Astrocyte (in vitro differentiated cells and primary cell): Measurements from ENCODE around the gene CASKIN2. TPM values are rescaled to one million over a fixed set of nuclear protein-coding genes. Genes with fewer than 3 reads are reported as not detected.

Experiments
- DNase-seq: peaks from one replicate; pipeline ENCODE4 v3.0.0-alpha.2; 2010; ENCODE audit warnings: low read depth
- FAIRE-seq: peaks from 2 replicates; lab custom pipeline; 2011; peaks lifted over from hg19 to GRCh38; lab: Jason Lieb, UNC
- H2AFZ ChIP-seq: 2 replicates; pipeline ENCODE4 v1.6.0; 2012; ENCODE audit warnings: low read depth, low read length, inconsistent platforms
- H3K27ac ChIP-seq: 2 replicates; pipeline ENCODE4 v1.5.1; 2011; ENCODE audit warnings: low read depth, low read length, inconsistent platforms
- H3K27me3 ChIP-seq: 2 replicates; pipeline ENCODE4 v1.6.0; 2011; ENCODE audit warnings: low read length, inconsistent platforms; ENCODE audit not compliant: insufficient read depth
- H3K36me3 ChIP-seq: 2 replicates; pipeline ENCODE4 v1.5.1; 2011; ENCODE audit warnings: low read length, inconsistent platforms; ENCODE audit not compliant: insufficient read depth
- H3K4me1 ChIP-seq: 2 replicates; pipeline ENCODE4 v1.5.1; 2011; ENCODE audit warnings: low read length, inconsistent platforms; ENCODE audit not compliant: insufficient read depth
- H3K4me2 ChIP-seq: 2 replicates; pipeline ENCODE4 v1.6.0; 2012; ENCODE audit warnings: low read length, inconsistent platforms
- H3K4me3 ChIP-seq: 2 replicates; pipeline ENCODE4 v1.5.1; 2011; ENCODE audit warnings: low read depth, mild to moderate bottlenecking, low read length, inconsistent platforms; ENCODE audit not compliant: insufficient read depth
- H3K79me2 ChIP-seq: 2 replicates; pipeline ENCODE4 v1.6.0; 2012; ENCODE audit warnings: mild to moderate bottlenecking, low read length, inconsistent platforms; ENCODE audit not compliant: insufficient read depth
- H3K9ac ChIP-seq: 2 replicates; pipeline ENCODE4 v1.6.0; 2012; ENCODE audit warnings: mild to moderate bottlenecking, low read length, inconsistent platforms
- H3K9me3 ChIP-seq: 2 replicates; pipeline ENCODE4 v1.5.1; 2012; ENCODE audit warnings: low read depth, mild to moderate bottlenecking, low read length, inconsistent platforms; ENCODE audit not compliant: insufficient read depth
- H4K20me1 ChIP-seq: 2 replicates; pipeline ENCODE4 v1.6.0; 2012; ENCODE audit warnings: low read length, inconsistent platforms; ENCODE audit not compliant: insufficient read depth
- H3K27ac Mint-ChIP-seq: one replicate; pipeline ENCODE4 v1.8.0; 2021; ENCODE audit warnings: mild to moderate bottlenecking, mixed read lengths; ENCODE audit not compliant: unreplicated experiment
- H3K27me3 Mint-ChIP-seq: one replicate; pipeline ENCODE4 v1.8.0; 2021; ENCODE audit warnings: low read depth, mixed read lengths; ENCODE audit not compliant: unreplicated experiment
- H3K36me3 Mint-ChIP-seq: one replicate; pipeline ENCODE4 v1.8.0; 2021; ENCODE audit warnings: low read depth, mixed read lengths; ENCODE audit not compliant: unreplicated experiment
- H3K4me1 Mint-ChIP-seq: one replicate; pipeline ENCODE4 v1.8.0; 2021; ENCODE audit warnings: low read depth, mixed read lengths; ENCODE audit not compliant: unreplicated experiment
- H3K4me3 Mint-ChIP-seq: one replicate; pipeline ENCODE4 v1.8.0; 2021; ENCODE audit warnings: mild to moderate bottlenecking, moderate library complexity, mixed read lengths; ENCODE audit not compliant: unreplicated experiment
- H3K9me3 Mint-ChIP-seq: one replicate; pipeline ENCODE4 v1.8.0; 2021; ENCODE audit warnings: mild to moderate bottlenecking, mixed read lengths; ENCODE audit not compliant: unreplicated experiment
- EZH2 ChIP-seq: IDR thresholded peaks from 2 replicates; pipeline ENCODE4 v1.6.1; 2012; ENCODE audit warnings: mild to moderate bottlenecking, low read length, inconsistent platforms; ENCODE audit not compliant: insufficient read depth
- total RNA-seq: library from RNA; stranded (reverse); gene quantifications from 2 replicates; pipeline ENCODE4 v1.2.1, GENCODE V29; 2021
- TF ChIP-seq, protein P1 (sequence below): IDR thresholded peaks from 2 replicates; pipeline ENCODE4 v1.5.1; 2011; ENCODE audit warnings: low read depth, mild to moderate bottlenecking, inconsistent platforms, low read length, moderate library complexity; ENCODE audit not compliant: insufficient read depth

CASKIN2 gene
- total RNA-seq, 1 donor from 2014 or later = 22.8 TPM

DNA sequence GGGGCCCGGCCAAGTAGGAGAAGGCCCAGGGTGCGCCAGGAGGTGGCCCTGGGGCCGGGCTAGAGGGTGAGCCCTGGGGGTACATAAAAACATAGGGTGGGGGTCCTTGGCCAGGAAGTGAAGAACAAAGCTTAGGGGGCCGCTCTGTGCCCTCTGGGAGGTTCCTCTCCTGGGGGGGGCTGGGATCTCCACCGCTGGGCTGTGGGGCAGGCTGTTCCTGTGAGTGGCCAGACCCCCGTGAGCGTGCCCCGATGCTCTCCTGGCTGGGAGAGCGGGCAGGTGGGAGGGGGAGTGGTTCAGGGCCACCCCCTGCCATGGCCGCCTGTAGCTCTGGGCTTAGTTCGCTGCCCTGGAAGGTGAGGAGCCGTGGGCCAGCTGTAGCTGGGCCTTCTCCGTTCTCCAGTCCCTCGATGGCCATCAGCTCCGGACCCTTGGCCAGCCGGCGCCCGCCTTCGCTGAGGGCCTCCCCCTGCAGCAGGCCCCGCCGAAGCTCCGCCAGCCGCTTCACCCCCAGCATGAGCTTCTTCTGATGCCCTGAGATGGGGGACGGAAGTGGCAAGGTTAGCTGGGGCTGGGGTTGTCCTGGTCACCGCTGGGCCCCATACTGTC, 12.5 kb downstream of the CASKIN2 start:
- H3K36me3 ChIP-seq = no peaks in the 10 kb centered on the region
- no peak overlapping the region for H2AFZ ChIP-seq
- H4K20me1 ChIP-seq = peaks cover under 1% of the 10 kb centered on the region
- H3K79me2 ChIP-seq = no peaks in the 10 kb centered on the region
- H3K27ac Mint-ChIP-seq = no peak overlapping the region
- no peak overlapping the region for H3K4me2 ChIP-seq
- H3K27ac ChIP-seq = no peak overlapping the region
- H3K9me3 Mint-ChIP-seq = no peaks in the 10 kb centered on the region
- TF ChIP-seq, protein P1, sequence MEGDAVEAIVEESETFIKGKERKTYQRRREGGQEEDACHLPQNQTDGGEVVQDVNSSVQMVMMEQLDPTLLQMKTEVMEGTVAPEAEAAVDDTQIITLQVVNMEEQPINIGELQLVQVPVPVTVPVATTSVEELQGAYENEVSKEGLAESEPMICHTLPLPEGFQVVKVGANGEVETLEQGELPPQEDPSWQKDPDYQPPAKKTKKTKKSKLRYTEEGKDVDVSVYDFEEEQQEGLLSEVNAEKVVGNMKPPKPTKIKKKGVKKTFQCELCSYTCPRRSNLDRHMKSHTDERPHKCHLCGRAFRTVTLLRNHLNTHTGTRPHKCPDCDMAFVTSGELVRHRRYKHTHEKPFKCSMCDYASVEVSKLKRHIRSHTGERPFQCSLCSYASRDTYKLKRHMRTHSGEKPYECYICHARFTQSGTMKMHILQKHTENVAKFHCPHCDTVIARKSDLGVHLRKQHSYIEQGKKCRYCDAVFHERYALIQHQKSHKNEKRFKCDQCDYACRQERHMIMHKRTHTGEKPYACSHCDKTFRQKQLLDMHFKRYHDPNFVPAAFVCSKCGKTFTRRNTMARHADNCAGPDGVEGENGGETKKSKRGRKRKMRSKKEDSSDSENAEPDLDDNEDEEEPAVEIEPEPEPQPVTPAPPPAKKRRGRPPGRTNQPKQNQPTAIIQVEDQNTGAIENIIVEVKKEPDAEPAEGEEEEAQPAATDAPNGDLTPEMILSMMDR = no peak
- no peak for TF ChIP-seq EZH2
- no peak overlapping the region for H3K4me3 ChIP-seq
- no peaks in the 10 kb centered on the region for H3K27me3 Mint-ChIP-seq
- H3K4me1 ChIP-seq = no peaks in the 10 kb centered on the region
- H3K9ac ChIP-seq = no peak overlapping the region
- H3K27me3 ChIP-seq = no peaks in the 10 kb centered on the region
- DNase-seq (no peak), FAIRE-seq (no peak)
- no peaks in the 10 kb centered on the region for H3K4me1 Mint-ChIP-seq
- H3K9me3 ChIP-seq = no peaks in the 10 kb centered on the region
- peaks cover 6% of the 10 kb centered on the region for H3K36me3 Mint-ChIP-seq
- H3K4me3 Mint-ChIP-seq = no peak overlapping the region

DNA sequence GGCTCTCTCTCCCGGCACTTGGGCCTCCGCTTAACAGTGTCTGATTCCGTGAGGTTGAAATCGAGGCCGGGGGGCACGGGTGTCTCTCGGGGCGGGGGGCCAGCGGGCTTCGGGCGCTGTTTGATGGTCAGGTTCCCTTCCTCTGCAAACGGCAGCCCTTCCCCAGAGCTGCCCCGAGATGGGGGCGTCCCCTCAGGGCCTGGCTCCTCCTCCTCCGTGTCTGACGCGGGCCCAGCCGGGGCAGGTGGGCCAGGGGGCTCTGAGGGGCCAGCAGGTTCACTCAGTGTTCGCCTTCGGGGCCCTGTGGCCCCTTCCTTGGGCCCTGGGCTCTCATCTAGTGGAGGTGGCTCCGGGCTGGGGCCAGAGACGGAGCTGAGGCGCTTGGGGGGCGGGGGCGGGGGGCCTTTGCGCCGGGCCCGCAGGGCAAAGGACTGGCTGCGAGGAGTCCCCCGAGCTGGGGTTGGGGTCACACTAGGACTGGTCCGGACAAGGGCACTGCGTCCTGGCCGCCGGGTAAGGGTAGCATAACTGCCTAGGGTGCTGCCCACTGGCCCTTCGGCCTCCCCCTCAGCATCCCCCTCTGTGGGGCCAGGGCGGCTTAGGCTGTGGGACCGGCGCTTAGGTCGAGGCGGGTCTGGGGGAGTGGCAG, 13.1 kb downstream of the CASKIN2 start:
- H3K79me2 ChIP-seq = no peaks in the 10 kb centered on the region
- H3K4me3 ChIP-seq = no peak overlapping the region
- no peaks in the 10 kb centered on the region for H3K27me3 ChIP-seq
- Mint-ChIP-seq H3K9me3 (no peaks in the 10 kb centered on the region), H3K27me3 (no peaks in the 10 kb centered on the region), H3K4me3 (no peak overlapping the region), H3K36me3 (peaks cover 8% of the 10 kb centered on the region), H3K4me1 (no peaks in the 10 kb centered on the region), H3K27ac (no peak overlapping the region)
- no peaks in the 10 kb centered on the region for H3K4me1 ChIP-seq
- H4K20me1 ChIP-seq = no peaks in the 10 kb centered on the region
- no peak overlapping the region for H3K27ac ChIP-seq
- H3K9ac ChIP-seq = no peak overlapping the region
- no peak for FAIRE-seq
- H3K9me3 ChIP-seq = no peaks in the 10 kb centered on the region
- TF ChIP-seq, protein P1 = no peak
- TF ChIP-seq EZH2 = no peak
- DNase-seq = no peak
- H2AFZ ChIP-seq = no peak overlapping the region
- H3K4me2 ChIP-seq = no peak overlapping the region
- H3K36me3 ChIP-seq = no peaks in the 10 kb centered on the region
